LNCAP (cell line): ENCODE data around the gene SIPA1.

ENCODE experiments used
- CTCF ChIP-seq: fragments of 450-650 bp; IDR thresholded peaks from 2 replicates; pipeline ENCODE4 v1.5.1; 2017; ENCODE audit warnings: mild to moderate bottlenecking

The SIPA1 gene

GRCh38 chr11:65658174-65659021 is 20.5 kb downstream of the SIPA1 start:
- TF ChIP-seq CTCF = no peak

DNA sequence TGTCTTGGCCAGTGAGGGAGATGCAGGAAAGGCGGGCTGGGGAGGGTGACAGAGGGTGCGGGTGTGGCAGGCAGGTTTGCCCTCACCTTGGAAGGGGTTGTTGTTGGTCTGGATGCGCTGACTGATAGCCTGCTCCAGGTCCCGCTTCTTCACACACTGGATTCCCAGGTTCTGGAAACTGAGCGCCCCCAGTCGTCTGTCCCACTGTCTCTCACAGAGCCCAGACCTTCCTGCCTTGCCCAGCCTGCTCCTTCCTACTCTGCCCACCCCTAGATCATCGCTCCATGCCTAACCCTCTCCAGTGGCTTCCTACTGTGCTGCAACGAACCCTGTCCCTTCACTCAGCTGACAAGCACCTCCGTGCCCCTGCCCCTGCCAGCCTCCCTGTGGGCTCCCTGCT is 22.1 kb downstream of the SIPA1 start:
- TF ChIP-seq CTCF = no peak

DNA sequence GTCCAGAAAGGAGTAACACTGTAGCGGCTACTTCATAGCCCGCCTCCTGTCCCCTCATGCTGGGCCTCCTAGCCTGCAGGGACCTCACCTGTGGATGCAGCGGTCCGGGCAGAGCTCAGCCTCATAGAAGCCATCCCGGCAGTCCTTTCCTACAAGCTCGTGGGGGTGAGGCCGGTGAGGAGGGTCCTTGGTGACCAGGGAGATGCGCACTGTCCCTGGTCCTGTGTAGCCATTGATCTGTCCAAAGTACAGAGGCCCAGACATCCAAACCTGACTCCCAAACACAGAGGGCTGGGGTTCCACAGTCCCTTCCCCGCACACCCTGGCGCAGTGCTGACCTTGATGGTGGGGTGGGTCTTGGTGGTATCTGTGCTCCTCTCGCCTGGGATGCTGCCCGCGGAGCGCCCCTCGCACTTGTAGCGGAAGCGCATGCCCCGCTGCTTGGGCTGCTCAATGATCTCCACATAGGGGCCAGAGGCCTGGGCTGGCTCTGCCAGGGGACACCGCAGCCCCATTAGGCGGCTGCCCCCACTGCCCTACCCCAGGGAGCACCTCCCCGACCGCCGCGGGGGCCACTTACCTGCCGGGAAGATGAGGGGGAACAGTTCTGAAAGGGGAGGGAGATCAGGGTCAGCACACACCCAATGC is 23.8 kb downstream of the SIPA1 start:
- no peak for TF ChIP-seq CTCF

DNA sequence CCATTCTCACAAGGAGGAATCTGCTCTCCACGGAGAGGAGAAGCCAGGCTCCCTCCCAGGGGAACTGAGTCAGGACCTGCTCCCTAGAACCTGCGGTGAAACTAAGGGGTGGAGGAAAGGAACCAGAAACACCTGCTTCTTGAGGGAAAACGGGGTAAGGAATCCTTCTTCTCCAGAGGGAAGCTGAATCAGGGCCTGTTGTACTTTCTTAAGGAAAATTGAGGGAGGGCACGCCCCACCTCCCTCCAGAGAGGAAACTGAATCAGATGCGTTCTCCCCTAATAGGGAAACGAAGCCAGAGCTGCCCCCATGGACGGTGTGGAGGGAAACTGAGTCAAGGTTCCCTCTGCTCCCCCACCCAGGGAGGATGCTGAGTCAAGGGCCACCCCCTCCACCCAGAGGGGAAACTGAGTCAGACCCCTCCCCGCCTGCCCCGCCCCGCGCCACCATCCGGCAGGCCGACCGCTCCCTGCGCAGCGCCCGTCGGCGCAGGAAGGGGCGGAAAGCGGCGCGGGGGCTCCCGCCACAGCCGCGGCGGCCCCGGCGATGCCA is 24.4 kb downstream of the SIPA1 start:
- no peak for TF ChIP-seq CTCF

GRCh38 chr11:65662799-65663638 is 25.1 kb downstream of the SIPA1 start, which contains the start of gene RELA:
RELA (minus strand) TSS chr11:65662916; CDS start chr11:65662832, 84 bp downstream.
- no peak for TF ChIP-seq CTCF

DNA sequence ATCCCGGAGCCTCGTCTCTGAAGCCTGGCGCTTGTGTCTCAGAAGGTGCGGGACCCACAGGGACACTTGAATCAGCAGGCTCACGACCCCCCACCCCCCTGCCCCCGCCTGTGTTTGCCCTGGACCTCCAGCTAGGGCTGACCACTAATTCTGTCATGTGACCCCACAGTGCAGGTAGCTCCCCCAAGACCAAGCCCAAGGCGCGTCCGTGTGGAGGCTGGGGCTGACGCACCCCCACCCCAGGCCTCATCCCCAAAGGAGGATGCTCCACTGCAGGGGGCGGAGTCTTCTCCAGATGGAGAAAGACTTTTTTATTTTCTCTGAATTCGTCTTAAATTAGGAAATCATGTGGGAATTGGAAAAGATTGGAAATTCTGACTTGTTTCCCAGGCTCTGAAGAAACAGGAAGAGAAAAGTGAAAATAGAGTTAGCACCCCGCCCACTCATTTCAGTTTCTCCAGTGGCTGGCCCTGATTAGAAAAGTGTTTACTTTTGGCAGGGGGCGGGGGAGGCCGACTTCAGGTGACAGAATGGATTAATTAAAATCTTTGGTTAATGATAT is 25.8 kb downstream of the SIPA1 start:
- no peak for TF ChIP-seq CTCF
